ENCODE measurements around the gene RNASE13.

DNA sequence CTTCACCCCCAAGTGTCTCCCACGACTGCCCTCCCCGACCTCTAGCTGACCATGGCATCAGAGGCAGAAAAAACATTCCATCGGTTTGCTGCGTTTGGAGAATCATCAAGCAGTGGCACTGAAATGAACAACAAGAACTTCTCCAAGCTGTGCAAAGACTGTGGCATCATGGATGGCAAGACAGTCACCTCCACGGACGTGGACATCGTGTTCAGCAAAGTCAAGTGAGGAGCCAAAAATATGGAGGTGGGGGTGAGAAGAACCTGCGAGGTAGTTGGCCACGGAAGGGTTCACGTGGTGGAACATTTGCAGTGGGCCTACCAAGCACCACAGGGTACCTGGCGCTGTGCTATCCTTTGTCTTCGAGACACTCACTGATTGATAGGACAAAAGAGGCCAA, 4.1 kb downstream of the RNASE13 start:
- TF ChIP-seq, protein P1, sequence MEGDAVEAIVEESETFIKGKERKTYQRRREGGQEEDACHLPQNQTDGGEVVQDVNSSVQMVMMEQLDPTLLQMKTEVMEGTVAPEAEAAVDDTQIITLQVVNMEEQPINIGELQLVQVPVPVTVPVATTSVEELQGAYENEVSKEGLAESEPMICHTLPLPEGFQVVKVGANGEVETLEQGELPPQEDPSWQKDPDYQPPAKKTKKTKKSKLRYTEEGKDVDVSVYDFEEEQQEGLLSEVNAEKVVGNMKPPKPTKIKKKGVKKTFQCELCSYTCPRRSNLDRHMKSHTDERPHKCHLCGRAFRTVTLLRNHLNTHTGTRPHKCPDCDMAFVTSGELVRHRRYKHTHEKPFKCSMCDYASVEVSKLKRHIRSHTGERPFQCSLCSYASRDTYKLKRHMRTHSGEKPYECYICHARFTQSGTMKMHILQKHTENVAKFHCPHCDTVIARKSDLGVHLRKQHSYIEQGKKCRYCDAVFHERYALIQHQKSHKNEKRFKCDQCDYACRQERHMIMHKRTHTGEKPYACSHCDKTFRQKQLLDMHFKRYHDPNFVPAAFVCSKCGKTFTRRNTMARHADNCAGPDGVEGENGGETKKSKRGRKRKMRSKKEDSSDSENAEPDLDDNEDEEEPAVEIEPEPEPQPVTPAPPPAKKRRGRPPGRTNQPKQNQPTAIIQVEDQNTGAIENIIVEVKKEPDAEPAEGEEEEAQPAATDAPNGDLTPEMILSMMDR (conservative IDR thresholded peaks at IDR 0.05; ENCODE audit: low read depth, low read length): no peak
- TF ChIP-seq BHLHE40 (IDR thresholded peaks at IDR 0.05; ENCODE audit: low read depth, low read length) (no peak), POLR2A (IDR thresholded peaks at IDR 0.05; ENCODE audit: low read depth, low read length) (no peak), FOS (IDR thresholded peaks at IDR 0.05; ENCODE audit: low read depth, low read length) (no peak), RAD21 (IDR thresholded peaks at IDR 0.05; ENCODE audit: low read length) (no peak), MAFK (IDR thresholded peaks at IDR 0.05; ENCODE audit: low read depth, low read length) (no peak), MXI1 (IDR thresholded peaks at IDR 0.05; ENCODE audit: borderline replicate concordance, low read depth, low read length) (no peak), CEBPB (IDR thresholded peaks at IDR 0.05; ENCODE audit: low read depth, low read length) (no peak), RCOR1 (IDR thresholded peaks at IDR 0.05; ENCODE audit: insufficient replicate concordance, low read length) (no peak), RFX5 (IDR thresholded peaks at IDR 0.05; ENCODE audit: low read depth, low read length) (no peak), MAZ (IDR thresholded peaks at IDR 0.05; ENCODE audit: borderline replicate concordance, low read depth, low read length) (no peak), CHD1 (IDR thresholded peaks at IDR 0.05; ENCODE audit: low read depth, low read length) (no peak)
- TF ChIP-seq, protein P2, sequence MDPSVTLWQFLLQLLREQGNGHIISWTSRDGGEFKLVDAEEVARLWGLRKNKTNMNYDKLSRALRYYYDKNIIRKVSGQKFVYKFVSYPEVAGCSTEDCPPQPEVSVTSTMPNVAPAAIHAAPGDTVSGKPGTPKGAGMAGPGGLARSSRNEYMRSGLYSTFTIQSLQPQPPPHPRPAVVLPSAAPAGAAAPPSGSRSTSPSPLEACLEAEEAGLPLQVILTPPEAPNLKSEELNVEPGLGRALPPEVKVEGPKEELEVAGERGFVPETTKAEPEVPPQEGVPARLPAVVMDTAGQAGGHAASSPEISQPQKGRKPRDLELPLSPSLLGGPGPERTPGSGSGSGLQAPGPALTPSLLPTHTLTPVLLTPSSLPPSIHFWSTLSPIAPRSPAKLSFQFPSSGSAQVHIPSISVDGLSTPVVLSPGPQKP (IDR thresholded peaks at IDR 0.05; ENCODE audit: borderline replicate concordance, low read depth, low read length): no peak
- TF ChIP-seq, protein P3, sequence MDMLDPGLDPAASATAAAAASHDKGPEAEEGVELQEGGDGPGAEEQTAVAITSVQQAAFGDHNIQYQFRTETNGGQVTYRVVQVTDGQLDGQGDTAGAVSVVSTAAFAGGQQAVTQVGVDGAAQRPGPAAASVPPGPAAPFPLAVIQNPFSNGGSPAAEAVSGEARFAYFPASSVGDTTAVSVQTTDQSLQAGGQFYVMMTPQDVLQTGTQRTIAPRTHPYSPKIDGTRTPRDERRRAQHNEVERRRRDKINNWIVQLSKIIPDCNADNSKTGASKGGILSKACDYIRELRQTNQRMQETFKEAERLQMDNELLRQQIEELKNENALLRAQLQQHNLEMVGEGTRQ (IDR thresholded peaks at IDR 0.05; ENCODE audit: low read depth, low read length): no peak

Measured in IMR-90 (cell line).